ENCODE measurements around the gene RAET1E. TPM values are rescaled to one million over a fixed set of nuclear protein-coding genes. Genes with fewer than 3 reads are reported as not detected.
"Not testable (repeated sequence)": the region's sequence is repeated elsewhere in the genome, so short reads cannot be mapped to it uniquely, and the experiment has no call there.

The RAET1E gene
- total RNA-seq, 1 experiment from 2014 or later = not detected

GRCh38 chr6:149854017-149854416 lies 43.9 kb downstream of the RAET1E start:
- in situ Hi-C loops (cut with HindIII; ENCODE audit: low sequenced_read_pairs); DNase-seq (ENCODE audit: low spot score): not testable (repeated sequence)

GRCh38 chr6:149852881-149853280 lies 45.0 kb downstream of the RAET1E start:
- in situ Hi-C loops (cut with HindIII; ENCODE audit: low sequenced_read_pairs) = no loop called here
- DNase-seq (ENCODE audit: low spot score) = no peak

GRCh38 chr6:149852180-149852579 lies 45.7 kb downstream of the RAET1E start:
- in situ Hi-C loops (cut with HindIII; ENCODE audit: low sequenced_read_pairs) = no loop called here
- no peak for DNase-seq (ENCODE audit: low spot score)

- in situ Hi-C loops (cut with HindIII; ENCODE audit: low sequenced_read_pairs) = no loop called here
- DNase-seq (ENCODE audit: low spot score) = no peak
Observed at GRCh38 chr6:149851461-149852110, 46.3 kb downstream of the RAET1E start.

GRCh38 chr6:149848343-149848742 lies 49.6 kb downstream of the RAET1E start:
- in situ Hi-C loops (cut with HindIII; ENCODE audit: low sequenced_read_pairs) = not testable (repeated sequence)

More at GRCh38 chr6:149848343-149848742, 49.6 kb downstream of the RAET1E start:
- DNase-seq (ENCODE audit: low spot score) = not testable (repeated sequence)

Other genes with a start within 250 kb of the RAET1E start
- gene KATNA1, start 249.4 kb downstream of the RAET1E start, total RNA-seq (2014; rRNA removed; shearing (Covaris generic)) = 12.7 and 23.8 TPM in 2 replicates
- gene LATS1, start 180.0 kb downstream of the RAET1E start, total RNA-seq (2014; rRNA removed; shearing (Covaris generic)) = 4.7 and 8.6 TPM in 2 replicates
- gene NUP43, start 151.6 kb downstream of the RAET1E start, total RNA-seq (2014; rRNA removed; shearing (Covaris generic)) = 30.5 and 33.8 TPM in 2 replicates
- 188 and 195 TPM in 2 replicates for gene PCMT1, start 148.4 kb downstream of the RAET1E start, total RNA-seq (2014; rRNA removed; shearing (Covaris generic))
- 18.8 and 19.3 TPM in 2 replicates for gene LRP11, start 33.8 kb downstream of the RAET1E start, total RNA-seq (2014; rRNA removed; shearing (Covaris generic))
- gene RAET1G, start 25.0 kb upstream of the RAET1E start, total RNA-seq (2014; rRNA removed; shearing (Covaris generic)) = not detected in 2 replicates
- gene ULBP2, start 43.9 kb upstream of the RAET1E start, total RNA-seq (2014; rRNA removed; shearing (Covaris generic)) = 1.9 TPM in 1 of 2 replicates, not detected in the other
- not detected in 2 replicates for gene ULBP1, start 65.8 kb upstream of the RAET1E start, total RNA-seq (2014; rRNA removed; shearing (Covaris generic))
- not detected in 2 replicates for gene RAET1L, start 127.4 kb upstream of the RAET1E start, total RNA-seq (2014; rRNA removed; shearing (Covaris generic))
- 0.37 and 2.5 TPM in 2 replicates for gene ULBP3, start 171.0 kb upstream of the RAET1E start, total RNA-seq (2014; rRNA removed; shearing (Covaris generic))
- gene PPP1R14C, start 244.9 kb upstream of the RAET1E start, total RNA-seq (2014; rRNA removed; shearing (Covaris generic)) = not detected in 2 replicates